Hematopoietic multipotent progenitor cell treated with erythropoietin and hydrocortisone succinate and interleukin-3 and kit ligand, for 15 days (in vitro differentiated cells): ENCODE measurements around the gene CLK2.
"Not testable (repeated sequence)": the region's sequence is repeated elsewhere in the genome, so short reads cannot be mapped to it uniquely, and the experiment has no call there.

ENCODE experiments used
- DNase-seq: peaks from one replicate; pipeline ENCODE4 v3.0.0-alpha.2; 2015; ENCODE audit warnings: low spot score

Gene CLK2

GRCh38 chr1:155241841-155242264 lies 31.5 kb downstream of the CLK2 start:
- no peak for DNase-seq

GRCh38 chr1:155241069-155241679 lies 32.1 kb downstream of the CLK2 start:
- DNase-seq = peak; percentile 75

- no peak for DNase-seq
Measured at GRCh38 chr1:155236451-155236850, 36.9 kb downstream of the CLK2 start.

GRCh38 chr1:155235375-155235774 lies 37.9 kb downstream of the CLK2 start:
- not testable (repeated sequence) for DNase-seq

- not testable (repeated sequence) for DNase-seq
Measured at GRCh38 chr1:155233502-155233901, 39.8 kb downstream of the CLK2 start.

- not testable (repeated sequence) for DNase-seq
Measured at GRCh38 chr1:155232001-155232978, 41.0 kb downstream of the CLK2 start.

- DNase-seq = not testable (repeated sequence)
Measured at GRCh38 chr1:155231302-155231701, 42.0 kb downstream of the CLK2 start.

- DNase-seq = no peak
Measured at GRCh38 chr1:155228096-155228427, 45.2 kb downstream of the CLK2 start.

- peak; percentile 97 for DNase-seq
Measured at GRCh38 chr1:155227261-155228095, 45.8 kb downstream of the CLK2 start.

- DNase-seq = no peak
Measured at GRCh38 chr1:155226910-155227260, 46.4 kb downstream of the CLK2 start.

- DNase-seq = peak; percentile 79
Measured at GRCh38 chr1:155226188-155226909, 47.0 kb downstream of the CLK2 start.

GRCh38 chr1:155225404-155225759 lies 47.9 kb downstream of the CLK2 start:
- not testable (repeated sequence) for DNase-seq

GRCh38 chr1:155223047-155223446 lies 50.3 kb downstream of the CLK2 start:
- no peak for DNase-seq

- DNase-seq = not testable (repeated sequence)
Measured at GRCh38 chr1:155220211-155220965, 52.9 kb downstream of the CLK2 start.

- no peak for DNase-seq
Measured at GRCh38 chr1:155219592-155220031, 53.7 kb downstream of the CLK2 start.

GRCh38 chr1:155218854-155219591 lies 54.3 kb downstream of the CLK2 start:
- DNase-seq = peak; percentile 39

- DNase-seq = not testable (repeated sequence)
Measured at GRCh38 chr1:155214702-155215101, 58.6 kb downstream of the CLK2 start.
